ENCODE measurements around the gene FBXW12.

FBXW12 gene

GRCh38 chr3:48347500-48347899 is 24.5 kb upstream of the FBXW12 start:
- H3K36me3 ChIP-seq (replicated peaks; ENCODE audit: low read depth, low read length), result no peaks in the 10 kb centered on the region
- no peaks in the 10 kb centered on the region for H3K9me3 ChIP-seq (ENCODE audit: insufficient read depth, low read length)
- H3K4me3 ChIP-seq (ENCODE audit: low read length), result no peak overlapping the region
- peaks cover 26% of the 10 kb centered on the region; the same call in 1 of the 2 replicates for H3K27me3 ChIP-seq (ENCODE audit: low read depth, low read length)
- H3K4me2 ChIP-seq (ENCODE audit: low read length), result no peak overlapping the region
- H4K20me1 ChIP-seq (ENCODE audit: insufficient read depth, low read length), result no peaks in the 10 kb centered on the region
- H2AFZ ChIP-seq (ENCODE audit: low read depth, low read length), result no peak overlapping the region
- H3K79me2 ChIP-seq (ENCODE audit: low read length), result no peaks in the 10 kb centered on the region
- no peak for TF ChIP-seq EZH2phosphoT487 (IDR thresholded peaks at IDR 0.05; ENCODE audit: low read depth)
- H3K9ac ChIP-seq (ENCODE audit: low read length), result no peak overlapping the region
- H3K27ac ChIP-seq (ENCODE audit: low read length), result no peak overlapping the region
- H3K4me1 ChIP-seq (ENCODE audit: low read length), result no peaks in the 10 kb centered on the region

- no peaks in the 10 kb centered on the region for H3K9me3 ChIP-seq (ENCODE audit: insufficient read depth, low read length)
- TF ChIP-seq, protein P1, sequence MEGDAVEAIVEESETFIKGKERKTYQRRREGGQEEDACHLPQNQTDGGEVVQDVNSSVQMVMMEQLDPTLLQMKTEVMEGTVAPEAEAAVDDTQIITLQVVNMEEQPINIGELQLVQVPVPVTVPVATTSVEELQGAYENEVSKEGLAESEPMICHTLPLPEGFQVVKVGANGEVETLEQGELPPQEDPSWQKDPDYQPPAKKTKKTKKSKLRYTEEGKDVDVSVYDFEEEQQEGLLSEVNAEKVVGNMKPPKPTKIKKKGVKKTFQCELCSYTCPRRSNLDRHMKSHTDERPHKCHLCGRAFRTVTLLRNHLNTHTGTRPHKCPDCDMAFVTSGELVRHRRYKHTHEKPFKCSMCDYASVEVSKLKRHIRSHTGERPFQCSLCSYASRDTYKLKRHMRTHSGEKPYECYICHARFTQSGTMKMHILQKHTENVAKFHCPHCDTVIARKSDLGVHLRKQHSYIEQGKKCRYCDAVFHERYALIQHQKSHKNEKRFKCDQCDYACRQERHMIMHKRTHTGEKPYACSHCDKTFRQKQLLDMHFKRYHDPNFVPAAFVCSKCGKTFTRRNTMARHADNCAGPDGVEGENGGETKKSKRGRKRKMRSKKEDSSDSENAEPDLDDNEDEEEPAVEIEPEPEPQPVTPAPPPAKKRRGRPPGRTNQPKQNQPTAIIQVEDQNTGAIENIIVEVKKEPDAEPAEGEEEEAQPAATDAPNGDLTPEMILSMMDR (IDR thresholded peaks at IDR 0.05; ENCODE audit: low read depth, low read length), result no peak
- no peak for TF ChIP-seq EZH2phosphoT487 (IDR thresholded peaks at IDR 0.05; ENCODE audit: low read depth)
- peaks cover 15% of the 10 kb centered on the region; the same call in 1 of the 2 replicates for H3K27me3 ChIP-seq (ENCODE audit: low read depth, low read length)
- no peaks in the 10 kb centered on the region for H3K79me2 ChIP-seq (ENCODE audit: low read length)
- H4K20me1 ChIP-seq (ENCODE audit: insufficient read depth, low read length), result no peaks in the 10 kb centered on the region
- no peaks in the 10 kb centered on the region for H3K4me1 ChIP-seq (ENCODE audit: low read length)
- H3K27ac ChIP-seq (ENCODE audit: low read length), result no peak overlapping the region
- no peaks in the 10 kb centered on the region for H3K36me3 ChIP-seq (replicated peaks; ENCODE audit: low read depth, low read length)
- H3K4me3 ChIP-seq (ENCODE audit: low read length), result no peak overlapping the region
- H3K4me2 ChIP-seq (ENCODE audit: low read length), result no peak overlapping the region
- no peak overlapping the region for H2AFZ ChIP-seq (ENCODE audit: low read depth, low read length)
- no peak overlapping the region for H3K9ac ChIP-seq (ENCODE audit: low read length)
These were observed 19.5 kb upstream of the FBXW12 start for GRCh38 chr3:48352546-48352945.

GRCh38 chr3:48353987-48354386 is 18.0 kb upstream of the FBXW12 start:
- Histone ChIP-seq H3K4me1 (ENCODE audit: low read length) (no peaks in the 10 kb centered on the region), H4K20me1 (ENCODE audit: insufficient read depth, low read length) (no peaks in the 10 kb centered on the region), H3K27ac (ENCODE audit: low read length) (no peak overlapping the region), H3K9ac (ENCODE audit: low read length) (no peak overlapping the region), H3K79me2 (ENCODE audit: low read length) (no peaks in the 10 kb centered on the region), H3K27me3 (ENCODE audit: low read depth, low read length) (peaks cover 15% of the 10 kb centered on the region; the same call in 1 of the 2 replicates), H3K9me3 (ENCODE audit: insufficient read depth, low read length) (no peaks in the 10 kb centered on the region; the same call in 1 of the 2 replicates), H2AFZ (ENCODE audit: low read depth, low read length) (no peak overlapping the region), H3K4me2 (ENCODE audit: low read length) (no peak overlapping the region), H3K36me3 (replicated peaks; ENCODE audit: low read depth, low read length) (no peaks in the 10 kb centered on the region), H3K4me3 (ENCODE audit: low read length) (no peak overlapping the region)
- TF ChIP-seq, protein P1 (IDR thresholded peaks at IDR 0.05; ENCODE audit: low read depth, low read length), result no peak
- no peak for TF ChIP-seq EZH2phosphoT487 (IDR thresholded peaks at IDR 0.05; ENCODE audit: low read depth)

DNA sequence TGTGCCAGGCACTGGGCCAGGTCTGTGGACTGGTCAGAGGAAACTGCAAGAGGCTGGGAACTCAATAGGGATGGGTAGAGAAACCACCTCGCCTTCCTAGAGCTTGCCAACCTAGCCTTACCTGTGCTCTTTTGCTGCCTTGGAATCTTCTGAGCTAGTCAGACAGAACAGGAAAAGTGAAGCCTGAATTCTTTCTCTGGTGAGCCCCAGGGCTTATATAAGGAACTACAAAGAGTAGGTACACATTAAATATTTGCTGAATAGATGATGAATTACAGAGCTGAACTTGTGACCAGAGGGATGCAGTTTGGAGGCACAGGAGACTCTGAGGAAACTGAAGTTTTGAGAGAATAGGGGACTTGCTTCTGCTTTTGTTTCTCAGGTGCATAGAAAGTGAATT is 15.6 kb upstream of the FBXW12 start:
- H3K27ac ChIP-seq (ENCODE audit: low read length), result no peak overlapping the region
- no peaks in the 10 kb centered on the region for H3K4me1 ChIP-seq (ENCODE audit: low read length)
- no peaks in the 10 kb centered on the region for H3K36me3 ChIP-seq (replicated peaks; ENCODE audit: low read depth, low read length)
- no peak overlapping the region for H3K4me3 ChIP-seq (ENCODE audit: low read length)
- peaks cover 6% of the 10 kb centered on the region for H3K9me3 ChIP-seq (ENCODE audit: insufficient read depth, low read length)
- 0 out of 2 replicates have a peak, but pooled peaks cover 12% of the 10 kb centered on the region for H3K27me3 ChIP-seq (ENCODE audit: low read depth, low read length)
- H4K20me1 ChIP-seq (ENCODE audit: insufficient read depth, low read length), result no peaks in the 10 kb centered on the region
- no peak for TF ChIP-seq EZH2phosphoT487 (IDR thresholded peaks at IDR 0.05; ENCODE audit: low read depth)
- TF ChIP-seq, protein P1 (IDR thresholded peaks at IDR 0.05; ENCODE audit: low read depth, low read length), result no peak
- H3K4me2 ChIP-seq (ENCODE audit: low read length), result no peak overlapping the region
- H3K79me2 ChIP-seq (ENCODE audit: low read length), result no peaks in the 10 kb centered on the region
- no peak overlapping the region for H3K9ac ChIP-seq (ENCODE audit: low read length)
- no peak overlapping the region for H2AFZ ChIP-seq (ENCODE audit: low read depth, low read length)

Measured in OCI-LY3 (cell line).